Measurements from ENCODE around the gene SPRING1.

DNA sequence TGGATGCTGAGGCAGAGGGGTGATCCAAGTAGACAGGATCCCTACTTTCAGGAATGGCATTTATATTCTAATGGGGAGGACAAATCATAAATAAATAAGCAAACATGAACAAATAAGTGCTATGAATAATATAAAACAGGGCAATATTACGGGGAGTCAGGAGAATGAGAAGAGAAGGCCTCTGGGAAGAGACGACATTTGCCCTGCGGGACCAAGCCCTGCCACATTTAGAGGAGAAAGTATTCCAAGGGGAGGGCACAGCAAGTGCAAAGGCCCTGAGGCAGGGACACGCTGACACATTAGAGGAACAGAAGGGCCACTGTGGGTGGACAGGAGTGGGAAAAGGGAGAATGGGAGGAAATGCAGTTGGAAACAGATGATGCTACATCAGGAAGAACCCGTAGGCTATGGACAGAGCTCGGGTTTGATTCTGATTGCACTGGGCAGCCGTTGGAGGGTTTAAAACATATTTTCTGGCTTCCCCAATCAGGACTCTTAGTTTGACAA lies 1.6 kb upstream of the SPRING1 start:
- TF ChIP-seq, protein P1, sequence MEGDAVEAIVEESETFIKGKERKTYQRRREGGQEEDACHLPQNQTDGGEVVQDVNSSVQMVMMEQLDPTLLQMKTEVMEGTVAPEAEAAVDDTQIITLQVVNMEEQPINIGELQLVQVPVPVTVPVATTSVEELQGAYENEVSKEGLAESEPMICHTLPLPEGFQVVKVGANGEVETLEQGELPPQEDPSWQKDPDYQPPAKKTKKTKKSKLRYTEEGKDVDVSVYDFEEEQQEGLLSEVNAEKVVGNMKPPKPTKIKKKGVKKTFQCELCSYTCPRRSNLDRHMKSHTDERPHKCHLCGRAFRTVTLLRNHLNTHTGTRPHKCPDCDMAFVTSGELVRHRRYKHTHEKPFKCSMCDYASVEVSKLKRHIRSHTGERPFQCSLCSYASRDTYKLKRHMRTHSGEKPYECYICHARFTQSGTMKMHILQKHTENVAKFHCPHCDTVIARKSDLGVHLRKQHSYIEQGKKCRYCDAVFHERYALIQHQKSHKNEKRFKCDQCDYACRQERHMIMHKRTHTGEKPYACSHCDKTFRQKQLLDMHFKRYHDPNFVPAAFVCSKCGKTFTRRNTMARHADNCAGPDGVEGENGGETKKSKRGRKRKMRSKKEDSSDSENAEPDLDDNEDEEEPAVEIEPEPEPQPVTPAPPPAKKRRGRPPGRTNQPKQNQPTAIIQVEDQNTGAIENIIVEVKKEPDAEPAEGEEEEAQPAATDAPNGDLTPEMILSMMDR (IDR thresholded peaks at IDR 0.05; ENCODE audit: borderline replicate concordance, extremely low read depth, low read length, poor library complexity, severe bottlenecking), result no peak
- no peak for TF ChIP-seq EZH2 (IDR thresholded peaks at IDR 0.05; ENCODE audit: borderline replicate concordance, low read depth, low read length, severe bottlenecking)
